Uterus (tissue), 4 donors: ENCODE data around the gene ESRRB. TPM values are rescaled to one million over a fixed set of nuclear protein-coding genes. Genes with fewer than 3 reads are reported as not detected.

Experiments
- DNase-seq, 2 donors: peaks; one replicate each; pipeline ENCODE4 v3.0.0-alpha.2; 2019 to 2020
- H3K27ac ChIP-seq, 2 donors: fragments of 200-600 bp; sonication (generic); 1 replicate in 1 of 2; 2 replicates in 1 of 2; pipeline ENCODE4 v1.5.1; 2016 to 2018
- H3K27me3 ChIP-seq, 2 donors: fragments of 200-600 bp; sonication (generic); one replicate each; pipeline ENCODE4 v1.5.1; 2018 to 2019; ENCODE audit warnings: control low read depth in 1 of 2
- H3K36me3 ChIP-seq, 2 donors: fragments of 200-600 bp; sonication (generic); one replicate each; pipeline ENCODE4 v1.5.1; 2019; ENCODE audit warnings: control low read depth in 1 of 2
- H3K4me1 ChIP-seq, 2 donors: fragments of 200-600 bp; sonication (generic); one replicate each; pipeline ENCODE4 v1.5.1; 2018 to 2019; ENCODE audit warnings: control low read depth in 1 of 2
- H3K4me3 ChIP-seq, 2 donors: fragments of 200-600 bp; sonication (generic); 1 replicate in 1 of 2; 2 replicates in 1 of 2; pipeline ENCODE4 v1.5.1; 2018 to 2019; ENCODE audit warnings: mild to moderate bottlenecking in 1 of 2
- H3K9me3 ChIP-seq, 2 donors: fragments of 200-600 bp; sonication (generic); one replicate each; pipeline ENCODE4 v1.5.1; 2019; ENCODE audit warnings: control low read depth in 1 of 2
- CTCF ChIP-seq, 4 experiments: fragments of 200-600 bp in 2 of 4; fragments of 450-650 bp in 2 of 4; sonication (generic) in 2 of 4; IDR thresholded peaks; one replicate each; pipeline ENCODE4 v1.5.1; 2016 to 2019; ENCODE audit warnings: antibody characterized with exemption in 4 of 4, mild to moderate bottlenecking in 2 of 4, moderate library complexity in 1 of 4
- POLR2A ChIP-seq, 2 donors: fragments of 450-650 bp; IDR thresholded peaks; one replicate each; pipeline ENCODE4 v1.6.1; 2016; ENCODE audit warnings: antibody characterized with exemption in 2 of 2, mild to moderate bottlenecking in 1 of 2, moderate library complexity in 1 of 2
- intact Hi-C: fragments of 100-400 bp; cut with DNase I; formaldehyde crosslinking; loops from one replicate; pipeline ENCODE4 v1.15.1; 2023; ENCODE audit warnings: low total_unique reads
- total RNA-seq, 4 donors: library from RNA; depleted of rRNA in 3 of 4; stranded (reverse); fragments of >200 nt in 3 of 4; gene quantifications; one replicate each; pipeline versions ENCODE4 v1.1.0 to v1.2.4, GENCODE V29; 2014 to 2023
- donor health status: DM: yes; HTN: yes; CAD: no.

The ESRRB gene
- total RNA-seq, 4 donors from 2014 or later: not detected

GRCh38 chr14:76510181-76510580 lies 134.2 kb downstream of the ESRRB start:
- no peak for DNase-seq
- no peak overlapping the region for H3K27ac ChIP-seq
- intact Hi-C loops: no loop called here
- no peaks in the 10 kb centered on the region for H3K36me3 ChIP-seq
- no peak for TF ChIP-seq POLR2A (IDR thresholded peaks at IDR 0.05)
- TF ChIP-seq CTCF (IDR thresholded peaks at IDR 0.05): no peak
- no peaks in the 10 kb centered on the region for H3K27me3 ChIP-seq
- H3K4me1 ChIP-seq: no peaks in the 10 kb centered on the region
- no peak overlapping the region for H3K4me3 ChIP-seq
- H3K9me3 ChIP-seq: no peaks in the 10 kb centered on the region

GRCh38 chr14:76514213-76514998 lies 138.5 kb downstream of the ESRRB start:
- DNase-seq: no peak
- no peak overlapping the region for H3K4me3 ChIP-seq
- H3K36me3 ChIP-seq: no peaks in the 10 kb centered on the region
- peaks cover 0 to 4% of the 10 kb centered on the region in 2 donors for H3K27me3 ChIP-seq
- H3K9me3 ChIP-seq: no peaks in the 10 kb centered on the region
- intact Hi-C loops: no loop called here
- no peaks in the 10 kb centered on the region for H3K4me1 ChIP-seq
- H3K27ac ChIP-seq: no peak overlapping the region
- TF ChIP-seq POLR2A (IDR thresholded peaks at IDR 0.05) (no peak), CTCF (IDR thresholded peaks at IDR 0.05) (no peak)

GRCh38 chr14:76516884-76517283 lies 140.9 kb downstream of the ESRRB start:
- H3K36me3 ChIP-seq: no peaks in the 10 kb centered on the region
- no peaks in the 10 kb centered on the region for H3K9me3 ChIP-seq
- H3K4me1 ChIP-seq: no peaks in the 10 kb centered on the region
- TF ChIP-seq POLR2A (IDR thresholded peaks at IDR 0.05) (no peak), CTCF (IDR thresholded peaks at IDR 0.05) (no peak)
- H3K27me3 ChIP-seq: peaks cover 0 to 6% of the 10 kb centered on the region in 2 donors
- H3K27ac ChIP-seq: no peak overlapping the region
- DNase-seq: no peak
- intact Hi-C loops: no loop called here
- H3K4me3 ChIP-seq: no peak overlapping the region

GRCh38 chr14:76518366-76518765 lies 142.4 kb downstream of the ESRRB start:
- TF ChIP-seq CTCF (IDR thresholded peaks at IDR 0.05) (no peak), POLR2A (IDR thresholded peaks at IDR 0.05) (no peak)
- intact Hi-C loops: no loop called here
- Histone ChIP-seq H3K4me1 (no peaks in the 10 kb centered on the region), H3K27me3 (peaks cover 0 to 6% of the 10 kb centered on the region in 2 donors), H3K9me3 (no peaks in the 10 kb centered on the region), H3K27ac (no peak overlapping the region), H3K36me3 (no peaks in the 10 kb centered on the region), H3K4me3 (no peak overlapping the region)
- no peak for DNase-seq

GRCh38 chr14:76525106-76525821 lies 149.3 kb downstream of the ESRRB start:
- H3K9me3 ChIP-seq: no peaks in the 10 kb centered on the region
- no peaks in the 10 kb centered on the region for H3K4me1 ChIP-seq
- intact Hi-C loops: no loop called here
- H3K27me3 ChIP-seq: no peaks in the 10 kb centered on the region
- TF ChIP-seq POLR2A (IDR thresholded peaks at IDR 0.05) (no peak), CTCF (IDR thresholded peaks at IDR 0.05) (no peak)
- no peak overlapping the region for H3K4me3 ChIP-seq
- H3K36me3 ChIP-seq: no peaks in the 10 kb centered on the region
- DNase-seq: no peak
- H3K27ac ChIP-seq: no peak overlapping the region
